Anterior cingulate cortex (tissue), 58 donors: ENCODE measurements around the gene NAT9.
A peak's percentile ranks its signal among the peaks of the same experiment; 100 is the strongest.

ENCODE experiments used
- DNase-seq, 58 donors: peaks; one replicate each; lab custom pipeline; 2025; lab: John Stamatoyannopoulos, UW

NAT9 gene

DNA sequence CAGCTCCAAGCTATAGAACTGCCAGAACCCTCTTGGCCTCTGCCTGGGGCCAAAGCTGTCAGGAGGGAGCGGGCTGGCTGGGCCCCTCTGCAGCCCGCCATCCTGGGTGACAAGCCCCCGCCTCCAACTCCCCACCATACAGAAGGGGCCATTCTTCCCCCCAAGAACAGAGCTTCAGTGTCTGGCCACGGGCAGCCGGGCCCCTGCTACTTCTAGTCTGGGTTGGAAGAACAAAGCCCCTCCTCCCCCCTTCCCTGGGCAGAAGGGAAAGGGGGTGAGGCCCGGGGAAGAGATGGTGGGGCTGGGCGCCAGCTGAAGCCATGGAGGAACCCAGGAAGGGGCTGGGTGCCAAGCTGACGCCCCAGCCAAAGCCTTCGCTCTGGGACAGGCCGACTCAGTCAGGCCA lies 9.0 kb downstream of the NAT9 start:
- DNase-seq = peak in 57 of 58 donors; percentile 18 to 95 (median 85)

DNA sequence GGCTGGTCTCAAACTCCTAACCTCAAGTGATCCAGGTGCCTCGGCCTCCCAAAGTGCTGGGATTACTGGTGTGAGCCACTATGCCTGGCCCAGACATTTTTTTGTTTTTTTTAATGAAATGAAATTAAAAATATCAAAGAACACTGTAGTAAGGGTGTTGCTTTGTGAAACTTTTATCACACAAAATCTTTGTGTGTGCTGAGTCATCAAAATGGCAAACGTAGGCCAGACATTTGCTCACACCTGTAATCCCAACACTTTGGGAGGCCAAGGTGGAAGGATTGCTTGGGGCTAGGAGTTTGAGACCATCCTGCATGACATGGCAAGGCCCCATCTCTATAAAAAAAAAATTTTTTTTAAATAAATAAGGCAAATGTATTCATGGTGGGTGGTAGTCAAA lies 9.7 kb downstream of the NAT9 start:
- no peak for DNase-seq

DNA sequence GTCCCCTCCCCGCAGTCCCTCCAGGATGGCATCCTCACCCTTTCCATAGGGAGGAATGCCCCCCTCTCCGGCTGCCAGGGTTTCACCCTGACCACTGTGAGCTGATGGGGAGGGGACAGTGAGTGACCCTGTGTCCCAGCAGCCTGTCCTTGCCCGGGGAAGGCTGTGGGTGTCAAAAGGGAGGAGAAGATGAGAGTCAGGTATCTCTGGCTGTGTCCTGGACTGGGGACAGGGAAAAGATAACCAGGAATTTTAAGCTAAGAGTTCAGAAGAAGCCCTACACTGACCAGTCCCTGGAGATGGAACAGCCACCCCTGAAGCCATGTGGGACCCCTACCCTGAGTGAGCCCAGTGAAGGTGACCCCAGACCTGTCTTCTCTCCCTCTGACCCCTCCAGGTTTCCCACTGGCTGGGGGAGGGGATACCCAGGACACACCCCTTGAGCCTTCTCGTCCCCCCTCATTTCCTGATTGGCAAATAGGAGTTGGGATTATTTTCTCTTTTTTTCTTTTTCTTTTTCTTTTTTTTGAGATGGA lies 11.3 kb downstream of the NAT9 start:
- no peak for DNase-seq

DNA sequence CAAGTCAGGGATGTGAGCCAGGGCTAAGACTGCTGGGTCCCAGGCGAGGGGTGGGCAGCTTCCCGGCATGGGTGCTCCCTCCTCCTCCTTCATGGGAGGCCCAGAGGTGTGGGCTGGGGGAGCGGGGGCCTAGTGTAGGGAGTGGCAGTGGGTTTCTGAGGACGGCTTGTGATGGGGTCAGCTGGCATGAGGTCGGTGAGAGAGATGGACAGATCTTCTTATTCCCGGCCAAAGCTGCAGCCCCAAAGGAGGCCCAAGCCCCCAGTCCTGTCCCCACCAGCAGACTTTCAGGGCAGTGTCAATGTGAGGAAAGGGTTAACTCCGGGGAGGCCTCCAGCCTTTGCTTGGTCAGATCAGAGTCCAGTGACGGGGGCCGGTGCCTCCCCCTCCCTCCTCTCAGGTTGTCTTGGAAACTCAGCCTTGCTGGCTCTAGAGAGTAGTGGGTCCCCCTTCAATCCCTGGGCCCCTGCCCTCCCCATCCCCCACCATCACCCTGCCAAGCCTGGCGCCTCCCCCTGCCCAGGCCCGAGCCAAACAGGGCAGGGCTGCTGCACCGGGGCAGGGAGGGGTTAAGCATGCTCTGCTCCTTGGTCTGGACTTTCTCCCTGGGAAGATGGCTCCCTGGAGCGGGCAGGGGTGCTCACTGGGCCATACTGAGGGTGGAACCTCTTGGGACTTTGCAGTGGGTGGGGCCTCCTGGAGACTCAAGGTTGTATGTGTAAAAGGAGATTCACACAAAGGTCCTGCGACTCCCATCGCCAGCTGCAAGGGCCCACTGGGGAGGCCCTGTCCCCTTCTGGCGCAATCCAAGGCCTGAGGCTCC lies 12.4 kb downstream of the NAT9 start:
- peak in 41 of 58 donors; percentile 18 to 78 (median 52) for DNase-seq

DNA sequence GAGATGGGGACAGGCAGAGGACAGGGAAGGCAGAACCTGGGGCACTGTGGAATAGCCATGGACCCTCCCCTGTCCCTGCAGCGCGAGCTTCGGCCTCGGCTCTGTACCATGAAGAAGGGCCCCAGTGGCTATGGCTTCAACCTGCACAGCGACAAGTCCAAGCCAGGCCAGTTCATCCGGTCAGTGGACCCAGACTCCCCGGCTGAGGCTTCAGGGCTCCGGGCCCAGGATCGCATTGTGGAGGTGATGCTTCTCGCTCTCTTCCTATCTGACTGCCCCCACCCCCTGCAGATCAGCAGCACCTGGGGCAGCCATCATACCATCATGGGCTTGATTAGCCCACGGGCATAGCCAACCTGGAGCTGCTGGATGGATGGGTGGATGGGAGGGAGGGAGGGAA lies 14.2 kb downstream of the NAT9 start:
- DNase-seq = no peak

DNA sequence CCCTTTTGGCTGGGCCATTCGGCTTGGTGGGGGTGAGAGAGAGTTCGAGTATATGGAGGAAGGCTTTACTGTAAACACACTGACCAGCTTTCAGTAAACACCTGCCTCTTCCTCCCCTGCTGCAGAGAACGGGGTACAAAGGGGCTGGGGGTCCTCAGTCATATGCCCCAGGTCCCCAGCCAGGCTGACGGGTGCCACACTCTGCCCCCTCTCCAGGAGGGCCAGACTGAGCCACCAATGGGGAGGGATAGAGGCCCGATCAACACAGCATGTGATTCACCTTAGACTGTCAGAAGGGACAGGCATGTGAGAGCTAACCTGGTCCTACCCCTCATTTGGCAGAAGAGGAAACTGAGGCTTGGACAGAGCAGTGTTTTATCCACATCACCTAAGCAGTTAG lies 14.7 kb downstream of the NAT9 start:
- DNase-seq = no peak

DNA sequence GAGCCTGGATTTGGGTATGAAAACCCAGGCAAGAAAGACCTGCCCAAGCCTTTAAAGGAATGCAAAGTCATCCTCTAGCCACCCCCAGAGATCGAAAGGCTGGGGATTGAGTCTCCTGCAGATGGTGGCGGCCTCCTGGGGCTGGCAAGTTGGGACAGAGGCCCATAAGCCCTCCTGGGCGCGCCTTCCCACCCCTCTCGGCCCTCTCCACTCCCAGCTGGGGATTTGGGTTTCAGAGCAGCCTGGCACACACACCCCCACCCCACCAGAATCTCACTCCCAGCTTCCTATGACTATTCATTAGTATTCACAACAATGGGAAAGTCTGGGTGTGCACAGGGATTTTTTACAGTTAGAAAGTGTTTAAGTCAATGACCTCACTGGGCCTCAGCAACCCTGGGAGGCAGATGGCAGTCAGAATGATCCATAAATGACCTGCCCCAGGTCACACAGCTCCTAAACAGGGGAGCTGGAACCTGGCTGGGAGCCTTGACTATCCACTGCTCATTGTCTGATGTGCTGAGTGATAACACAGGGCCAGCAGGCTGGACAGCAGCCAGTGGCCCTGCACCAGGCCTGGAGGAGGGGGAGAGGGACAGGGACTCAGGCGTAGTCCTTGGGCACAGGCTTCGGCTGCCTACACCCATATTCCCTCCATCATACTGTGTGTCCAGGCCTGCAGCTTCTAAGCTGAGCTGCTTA lies 15.6 kb downstream of the NAT9 start:
- peak in 25 of 58 donors; percentile 17 to 69 (median 45) for DNase-seq

DNA sequence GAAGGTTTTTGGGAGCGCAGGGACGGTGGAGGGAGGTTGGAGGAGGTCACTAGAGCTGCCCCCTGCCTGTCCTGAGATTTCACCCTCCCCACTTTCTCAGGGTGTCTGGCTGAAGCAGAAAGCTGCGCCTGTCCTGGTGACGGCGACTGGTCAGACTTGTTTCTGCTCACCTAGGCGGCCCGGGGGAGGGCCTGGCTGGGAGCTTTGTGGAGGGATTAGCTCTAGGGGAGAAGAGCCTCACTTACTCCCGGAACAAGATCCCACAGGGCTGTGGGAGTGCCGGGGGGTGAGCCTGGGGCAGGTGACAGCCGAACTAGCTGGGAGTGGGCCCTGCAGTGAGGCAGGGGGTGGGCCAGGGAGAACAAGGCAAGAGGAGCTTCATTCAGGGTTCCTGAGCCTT lies 16.2 kb downstream of the NAT9 start:
- no peak for DNase-seq

DNA sequence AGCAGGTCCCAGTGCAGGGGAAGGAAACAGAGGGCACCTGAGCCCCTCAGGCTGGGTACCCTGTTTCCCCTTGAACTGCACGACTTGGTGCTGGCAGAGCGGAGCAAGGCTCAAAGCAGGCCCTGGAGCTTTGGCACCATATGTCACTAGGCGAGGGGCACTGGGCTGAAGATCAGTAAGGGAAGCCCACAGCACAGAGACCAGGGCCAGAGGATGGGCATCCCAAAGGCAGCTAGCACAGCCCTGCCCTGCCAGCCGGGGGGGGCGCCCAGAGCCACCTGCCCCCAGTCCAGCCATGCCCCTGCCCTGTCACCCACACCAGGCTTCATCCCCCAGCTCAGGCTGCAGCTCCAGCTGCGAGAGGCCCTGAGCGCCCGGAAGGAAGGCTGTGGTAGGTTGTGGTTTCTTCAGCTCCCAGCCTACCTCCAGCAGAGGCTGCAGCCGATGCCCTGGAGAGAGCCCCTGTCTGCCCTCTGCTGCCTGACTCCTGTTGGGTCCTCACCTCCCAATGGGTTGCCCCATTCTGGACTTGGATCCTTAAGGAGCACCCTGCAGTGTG lies 16.8 kb downstream of the NAT9 start:
- no peak for DNase-seq

DNA sequence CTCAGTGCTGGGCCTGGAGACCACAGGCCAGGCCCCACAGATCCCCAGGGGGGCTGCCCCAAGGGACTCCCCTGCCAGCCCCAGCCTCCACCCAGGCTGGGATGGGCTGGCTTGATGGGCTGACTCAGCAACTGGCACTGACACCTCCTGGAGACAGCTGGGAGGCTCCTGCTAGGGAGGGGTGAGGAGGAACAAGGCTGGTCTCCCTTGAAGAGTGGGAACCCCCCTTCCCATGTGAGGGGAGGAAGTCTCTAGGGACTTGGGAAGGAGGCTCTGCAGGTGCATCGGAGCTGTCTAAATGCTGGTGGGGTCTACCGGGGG lies 17.3 kb downstream of the NAT9 start:
- DNase-seq = peak in 7 of 58 donors; percentile 19 to 58 (median 35)

DNA sequence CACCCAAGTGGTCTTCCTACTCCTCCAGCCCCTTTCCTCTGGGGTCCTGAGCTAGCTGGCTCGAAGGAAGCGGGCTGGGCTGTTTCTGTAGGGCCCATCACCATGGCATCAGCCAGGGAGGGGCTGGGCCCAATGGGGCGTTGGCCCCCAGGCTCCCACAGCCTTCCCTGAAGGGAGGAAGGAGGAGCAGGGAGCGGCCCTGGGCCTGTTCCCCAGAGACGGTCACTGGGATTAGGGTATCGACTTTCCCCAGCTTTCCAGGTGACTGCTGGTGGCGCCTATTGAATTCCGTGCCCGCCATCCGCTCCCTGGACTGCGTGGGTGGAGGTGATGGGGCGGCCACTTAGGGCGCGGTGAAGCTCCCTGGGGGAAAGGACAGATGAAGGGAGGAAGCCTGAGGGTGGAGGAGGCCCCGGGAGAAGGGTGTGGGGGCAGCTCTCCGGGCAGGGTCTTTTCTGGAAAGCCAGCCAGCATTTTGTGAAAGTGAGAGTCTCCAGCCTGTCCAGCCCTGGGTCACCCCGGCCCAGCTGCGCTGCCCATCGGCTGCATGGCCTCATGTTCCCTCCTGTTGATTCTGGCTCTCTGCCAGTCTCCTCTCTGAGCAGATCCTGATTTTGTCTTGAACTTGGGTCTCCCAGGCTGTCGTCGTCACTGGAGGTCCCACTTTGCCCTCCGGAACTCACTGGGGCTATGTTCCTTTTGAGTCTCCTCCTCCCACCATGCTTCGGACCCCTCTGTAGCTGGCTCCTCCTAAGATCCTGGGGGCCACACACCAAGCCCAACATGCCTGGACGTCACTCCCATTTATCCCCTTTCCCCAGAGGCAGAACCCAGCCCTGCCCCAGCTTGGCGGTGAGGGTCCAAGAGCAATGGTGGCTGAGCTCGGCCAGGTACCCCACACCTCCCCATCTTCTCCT lies 18.0 kb downstream of the NAT9 start:
- peak in 5 of 58 donors; percentile 18 to 42 (median 29) for DNase-seq

DNA sequence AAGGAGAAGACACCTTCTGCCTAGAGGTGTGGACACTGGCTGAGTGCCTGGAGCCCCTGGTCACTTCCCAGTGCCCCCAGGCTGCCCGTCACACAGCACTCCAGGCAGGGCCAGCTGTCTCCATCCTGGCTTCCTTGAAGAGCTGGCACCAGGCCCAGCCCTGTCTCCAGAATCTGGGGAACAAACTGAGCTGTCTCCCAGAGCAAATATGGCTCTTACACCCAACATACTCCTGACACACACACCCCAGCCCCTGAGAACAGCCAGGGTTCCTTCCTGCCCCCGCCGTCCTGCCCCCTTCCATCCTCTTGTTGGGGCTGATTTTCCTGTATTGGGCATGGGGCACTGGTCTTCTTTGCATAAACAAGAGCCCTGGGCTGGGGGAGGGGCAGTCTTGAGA lies 18.6 kb downstream of the NAT9 start:
- DNase-seq = peak in 34 of 58 donors; percentile 17 to 71 (median 37)

DNA sequence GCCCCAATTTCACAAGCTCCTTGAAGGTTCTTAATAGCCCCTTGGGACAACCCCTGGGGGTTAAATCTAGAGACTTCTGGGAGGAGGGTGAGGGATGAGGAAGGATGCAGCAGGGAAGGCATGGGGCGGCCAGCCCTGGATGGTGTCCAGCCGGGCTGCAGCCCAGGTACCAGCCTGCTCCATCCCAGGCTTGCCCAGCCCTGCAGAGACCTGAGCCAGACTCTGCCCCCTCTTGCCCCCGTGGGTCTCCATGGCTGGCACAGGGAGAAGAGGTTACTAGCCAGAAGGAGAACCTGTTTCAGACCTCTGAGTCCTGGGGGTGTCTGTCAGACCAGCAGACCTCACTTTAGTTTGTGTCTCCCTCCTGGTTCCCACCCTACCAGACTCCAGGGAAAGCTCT lies 19.3 kb downstream of the NAT9 start:
- DNase-seq = peak in 1 of 58 donors; percentile 22

DNA sequence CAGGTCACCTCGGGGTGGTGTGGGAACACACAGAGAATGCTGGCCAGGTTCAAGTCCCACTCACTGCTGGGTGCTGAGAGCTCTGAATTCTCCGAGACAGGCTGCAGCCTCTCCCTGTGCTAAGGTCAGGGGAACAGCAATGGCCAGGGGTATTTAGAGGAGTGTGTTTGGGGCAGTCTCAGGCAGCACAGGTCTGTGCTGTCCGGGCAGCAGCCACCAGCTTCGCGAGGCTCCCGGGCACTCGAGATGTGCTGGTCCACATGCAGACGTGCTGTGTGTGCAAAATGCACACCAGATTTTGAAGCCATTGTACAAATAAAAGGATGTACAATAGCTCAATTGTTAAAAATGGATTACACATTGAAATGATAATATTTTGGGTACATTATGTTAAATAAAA lies 20.6 kb downstream of the NAT9 start:
- peak in 3 of 58 donors; percentile 24 to 33 (median 28) for DNase-seq

DNA sequence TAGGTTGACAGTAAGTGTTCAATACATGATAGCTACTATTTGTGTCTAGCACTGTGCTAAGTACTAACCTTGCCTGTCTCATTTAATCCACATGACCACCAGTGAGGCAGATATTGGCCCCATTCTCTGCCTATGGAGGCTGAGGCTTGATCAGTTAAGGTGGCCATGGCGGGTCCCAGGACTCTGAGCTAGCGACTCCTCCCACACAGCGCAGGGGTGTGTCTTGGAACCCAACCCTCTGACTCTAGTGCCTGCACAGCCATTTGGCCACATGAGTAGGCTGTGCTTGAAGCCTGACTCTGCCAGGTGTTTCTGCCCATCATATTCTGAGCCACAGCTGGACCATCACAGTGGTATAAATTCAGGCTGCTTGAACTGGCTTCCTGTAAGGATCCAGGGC lies 21.3 kb downstream of the NAT9 start:
- no peak for DNase-seq

DNA sequence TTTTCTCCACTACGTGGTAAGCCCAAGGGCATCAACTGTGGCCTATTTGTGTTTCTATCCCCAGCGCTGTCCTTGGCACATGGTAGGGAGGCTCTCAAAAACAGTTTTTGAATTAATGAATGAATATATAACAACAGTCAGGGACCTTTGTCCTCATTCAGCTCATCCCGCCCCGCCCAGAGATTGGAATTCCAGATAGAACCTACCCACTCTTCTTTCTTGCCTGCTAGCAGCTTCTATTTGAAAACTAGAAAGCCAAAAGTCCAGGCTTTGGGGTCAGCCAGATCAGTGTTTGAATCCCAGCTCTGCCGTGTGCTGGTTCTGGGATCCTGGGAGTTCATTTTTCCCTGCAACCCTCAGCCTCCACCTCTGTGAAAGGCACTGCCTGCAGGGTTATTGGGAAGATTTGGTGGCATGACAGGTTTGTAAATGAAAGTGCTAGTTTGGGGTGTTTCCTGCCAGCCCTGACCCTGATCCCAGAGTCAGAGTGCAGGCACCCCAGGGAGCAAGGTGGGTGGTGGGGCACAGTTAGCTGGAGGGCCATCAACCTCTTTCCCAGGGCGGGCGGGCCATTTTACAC lies 23.2 kb downstream of the NAT9 start:
- DNase-seq = no peak

DNA sequence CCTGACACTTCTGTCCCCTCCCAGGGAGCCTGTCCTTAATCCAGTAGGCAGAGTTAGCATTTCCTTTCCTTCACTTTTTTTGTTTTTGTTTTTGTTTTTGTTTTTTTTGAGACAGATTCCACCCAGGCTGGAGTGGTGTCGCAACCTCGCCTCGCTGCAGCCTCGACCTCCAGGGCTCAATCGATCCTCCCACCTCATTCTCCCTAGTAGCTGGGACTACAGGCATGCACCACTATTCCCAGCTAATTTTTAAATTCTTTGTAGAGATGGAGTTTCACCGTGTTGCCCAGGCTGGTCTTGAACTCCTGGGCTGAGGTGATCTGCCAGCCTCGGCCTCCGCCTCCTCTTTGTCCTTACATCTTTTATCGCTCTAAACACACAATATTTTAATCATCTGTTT lies 23.7 kb downstream of the NAT9 start:
- no peak for DNase-seq

DNA sequence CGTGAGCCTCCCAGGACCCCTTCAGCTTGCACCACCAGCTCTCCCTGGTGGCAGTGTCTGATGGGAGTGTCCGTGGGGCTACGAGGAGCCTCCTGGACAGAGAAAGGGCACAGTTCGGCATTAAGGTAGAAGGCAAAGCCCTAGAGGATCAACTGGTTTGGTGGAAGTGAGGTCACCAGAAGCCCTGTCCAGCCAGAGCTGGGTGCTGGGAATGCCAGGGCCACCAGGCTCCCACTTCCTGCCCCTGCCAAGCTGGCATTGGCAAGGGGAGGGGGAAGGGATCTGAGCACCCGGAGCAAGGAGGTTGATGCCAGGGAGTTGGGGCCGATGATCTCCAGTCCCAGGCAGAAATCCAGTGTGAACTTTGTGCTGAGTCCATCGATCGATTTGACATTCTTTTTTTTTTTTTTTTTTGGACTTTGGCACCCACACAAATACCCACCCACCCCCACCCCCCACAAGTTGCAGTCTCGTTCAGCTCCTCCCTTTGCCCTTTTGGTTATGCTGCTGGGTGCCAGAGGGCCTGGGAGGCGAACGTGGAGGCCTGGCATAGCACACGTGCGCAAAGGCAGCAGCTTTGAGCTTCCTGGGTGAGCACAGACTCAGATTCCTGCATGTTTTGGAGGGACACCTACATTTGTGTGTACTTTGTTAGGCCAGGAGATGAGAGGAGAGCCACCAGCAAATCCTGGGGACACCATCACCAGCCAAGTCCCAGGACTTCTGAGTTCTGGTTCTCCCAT lies 25.6 kb downstream of the NAT9 start:
- DNase-seq = peak in 36 of 58 donors; percentile 6 to 68 (median 42)

DNA sequence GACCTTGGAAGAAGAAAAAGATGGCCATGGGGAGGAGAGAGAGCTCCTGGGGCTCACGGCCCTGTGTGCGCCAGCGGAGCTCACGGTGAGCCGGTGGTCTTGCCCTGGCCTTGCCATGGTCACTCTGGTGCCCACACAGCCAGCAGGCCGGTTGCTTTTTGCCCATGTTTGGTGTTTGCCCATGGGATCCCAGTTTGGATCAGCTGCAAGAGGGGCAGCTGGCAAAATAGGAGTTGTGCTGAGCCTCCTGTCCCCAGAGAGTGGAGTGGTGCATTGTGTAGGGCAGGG lies 26.2 kb downstream of the NAT9 start:
- DNase-seq = peak in 1 of 58 donors; percentile 61
